Left lung (tissue), 10 donors: ENCODE data around the gene DUSP10. TPM values are rescaled to one million over a fixed set of nuclear protein-coding genes. Genes with fewer than 3 reads are reported as not detected.

Experiments
- ATAC-seq: fragments of 200-7000 bp; cut with Tn5 transposase; one replicate; pipeline ENCODE4 v1.9.1; 2020; ENCODE audit warnings: moderate library complexity
- DNase-seq, 4 donors: peaks; one replicate each; pipeline ENCODE4 v3.0.0-alpha.2; 2013 to 2020
- H3K27ac ChIP-seq, 2 donors: fragments of 200-600 bp; sonication (generic) in 1 of 2; one replicate each; pipeline versions ENCODE4 v1.5.0 to v1.8.0; 2020 to 2021
- H3K27me3 ChIP-seq, 2 donors: fragments of 200-600 bp; sonication (generic) in 1 of 2; one replicate each; pipeline versions ENCODE4 v1.5.0 to v1.8.0; 2020 to 2021
- H3K36me3 ChIP-seq, 2 donors: fragments of 200-600 bp; sonication (generic) in 1 of 2; one replicate each; pipeline versions ENCODE4 v1.5.0 to v1.8.0; 2020 to 2021
- H3K4me1 ChIP-seq, 2 donors: fragments of 200-600 bp; one replicate each; pipeline ENCODE4 v1.8.0; 2021
- H3K4me3 ChIP-seq, 2 donors: fragments of 200-600 bp; sonication (generic) in 1 of 2; one replicate each; pipeline versions ENCODE4 v1.5.0 to v1.8.0; 2020 to 2021; ENCODE audit warnings: mild to moderate bottlenecking in 1 of 2
- H3K9me3 ChIP-seq, 2 donors: fragments of 200-600 bp; sonication (generic) in 1 of 2; one replicate each; pipeline versions ENCODE4 v1.5.0 to v1.8.0; 2020 to 2021
- intact Hi-C, 2 donors: fragments of 100-400 bp; cut with DNase I; formaldehyde crosslinking; loops; one replicate each; pipeline versions ENCODE4 v1.11.2 to v1.14.2; 2022
- polyA plus RNA-seq, 6 donors: library from polyadenylated mRNA; unstranded; fragments of 120-200 nt; gene quantifications; one replicate each; pipeline ENCODE4 v1.2.1, GENCODE V29; 2013; ENCODE audit not compliant: insufficient read length in 6 of 6
- total RNA-seq, 2 donors: library from RNA; stranded (reverse); fragmentation: NEBNext Ultra II Directional; extraction: Animal tissue kit (Norgen Biotek cat#: 25700); gene quantifications; one replicate each; pipeline ENCODE4 v1.2.1, GENCODE V29; 2021
- TF ChIP-seq, protein P1 (sequence below), 2 donors: fragments of 200-600 bp; sonication (generic) in 1 of 2; IDR thresholded peaks; one replicate each; pipeline versions ENCODE4 v1.5.0 to v1.8.0; 2021; ENCODE audit warnings: antibody characterized with exemption in 2 of 2
- donor health status: DM: no; HTN: yes; CAD: no.
- donor health status: DM: no; HTN: no; CAD: no.

Gene DUSP10
- total and polyA plus RNA-seq, 8 donors: 4.6 to 14.5 (median 6.8) TPM

DNA sequence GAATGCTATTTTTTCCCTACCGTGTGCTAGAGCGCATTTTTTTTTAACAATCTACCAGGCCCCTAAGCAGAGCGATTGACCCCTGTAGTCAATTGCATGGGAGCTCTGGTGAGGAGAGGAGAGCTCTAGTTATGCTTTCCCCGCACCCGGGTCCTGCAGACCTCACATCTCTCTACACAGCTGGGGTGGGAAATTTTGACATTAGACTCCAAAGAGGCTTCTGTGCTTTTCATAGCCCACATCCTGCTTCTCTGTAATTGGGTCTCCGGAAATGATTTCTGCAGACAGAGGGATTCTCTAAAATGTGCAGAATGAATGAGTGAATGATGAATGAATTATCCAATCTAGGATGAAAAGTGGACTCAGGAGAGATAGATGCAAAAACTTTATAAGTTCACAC, 41.5 kb upstream of the DUSP10 start:
- H3K4me3 ChIP-seq: no peak overlapping the region
- no peaks in the 10 kb centered on the region for H3K27me3 ChIP-seq
- intact Hi-C loops: no loop called here
- TF ChIP-seq, protein P1, sequence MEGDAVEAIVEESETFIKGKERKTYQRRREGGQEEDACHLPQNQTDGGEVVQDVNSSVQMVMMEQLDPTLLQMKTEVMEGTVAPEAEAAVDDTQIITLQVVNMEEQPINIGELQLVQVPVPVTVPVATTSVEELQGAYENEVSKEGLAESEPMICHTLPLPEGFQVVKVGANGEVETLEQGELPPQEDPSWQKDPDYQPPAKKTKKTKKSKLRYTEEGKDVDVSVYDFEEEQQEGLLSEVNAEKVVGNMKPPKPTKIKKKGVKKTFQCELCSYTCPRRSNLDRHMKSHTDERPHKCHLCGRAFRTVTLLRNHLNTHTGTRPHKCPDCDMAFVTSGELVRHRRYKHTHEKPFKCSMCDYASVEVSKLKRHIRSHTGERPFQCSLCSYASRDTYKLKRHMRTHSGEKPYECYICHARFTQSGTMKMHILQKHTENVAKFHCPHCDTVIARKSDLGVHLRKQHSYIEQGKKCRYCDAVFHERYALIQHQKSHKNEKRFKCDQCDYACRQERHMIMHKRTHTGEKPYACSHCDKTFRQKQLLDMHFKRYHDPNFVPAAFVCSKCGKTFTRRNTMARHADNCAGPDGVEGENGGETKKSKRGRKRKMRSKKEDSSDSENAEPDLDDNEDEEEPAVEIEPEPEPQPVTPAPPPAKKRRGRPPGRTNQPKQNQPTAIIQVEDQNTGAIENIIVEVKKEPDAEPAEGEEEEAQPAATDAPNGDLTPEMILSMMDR (IDR thresholded peaks at IDR 0.05): no peak
- ATAC-seq (no peak), DNase-seq (no peak)
- H3K36me3 ChIP-seq: no peaks in the 10 kb centered on the region
- H3K27ac ChIP-seq: no peak overlapping the region
- H3K4me1 ChIP-seq: peaks cover 0 to 21% of the 10 kb centered on the region in 2 donors
- H3K9me3 ChIP-seq: no peaks in the 10 kb centered on the region

DNA sequence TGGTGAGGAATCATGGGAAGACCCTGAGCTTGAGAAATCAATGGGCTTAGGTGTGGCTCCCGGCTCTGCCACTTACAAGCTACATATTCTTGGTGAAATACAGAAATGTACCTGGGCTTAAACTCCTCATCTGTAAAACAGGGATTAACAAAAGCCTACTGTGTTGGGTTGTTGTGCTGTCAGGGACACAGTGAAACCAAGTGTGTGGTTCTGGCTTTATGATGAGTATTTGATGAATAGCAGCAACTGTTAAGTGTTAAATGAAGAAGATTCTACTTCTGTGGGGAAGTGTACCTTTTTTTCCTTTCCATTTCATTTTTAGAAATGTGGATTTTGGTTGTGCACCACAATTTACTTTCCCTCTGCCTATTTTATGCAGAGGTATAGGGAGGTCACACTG, 41.1 kb upstream of the DUSP10 start:
- DNase-seq: no peak
- intact Hi-C loops: no loop called here
- Histone ChIP-seq H3K4me3 (no peak overlapping the region), H3K27me3 (no peaks in the 10 kb centered on the region), H3K4me1 (peaks cover 0 to 26% of the 10 kb centered on the region in 2 donors), H3K27ac (no peak overlapping the region), H3K36me3 (no peaks in the 10 kb centered on the region), H3K9me3 (no peaks in the 10 kb centered on the region)
- no peak for ATAC-seq
- TF ChIP-seq, protein P1 (IDR thresholded peaks at IDR 0.05): no peak

DNA sequence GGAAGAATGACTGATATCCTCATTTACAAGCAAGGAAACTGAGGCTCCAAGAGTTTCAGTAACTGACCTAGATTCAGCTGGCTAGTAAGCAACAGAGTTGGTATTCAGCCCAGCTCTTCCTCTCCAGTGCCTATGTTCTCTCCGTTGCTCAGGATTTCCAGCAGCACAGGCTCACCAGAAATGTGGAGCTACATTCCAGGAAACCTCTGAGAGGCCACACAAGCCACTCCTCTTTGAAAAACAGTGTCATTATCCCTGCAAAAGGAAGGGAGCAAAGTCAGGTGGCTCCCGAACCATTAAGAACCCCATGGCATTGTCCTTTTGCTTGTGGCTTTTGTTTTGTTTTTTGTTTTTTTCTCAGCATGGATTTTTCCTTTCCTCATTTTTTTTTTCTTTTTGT, 40.6 kb upstream of the DUSP10 start:
- ATAC-seq (peak; percentile 69), DNase-seq (no peak)
- Histone ChIP-seq H3K4me3 (no peak overlapping the region), H3K4me1 (peaks cover 0 to 30% of the 10 kb centered on the region in 2 donors), H3K27me3 (no peaks in the 10 kb centered on the region), H3K27ac (no peak overlapping the region), H3K36me3 (no peaks in the 10 kb centered on the region), H3K9me3 (no peaks in the 10 kb centered on the region)
- TF ChIP-seq, protein P1 (IDR thresholded peaks at IDR 0.05): no peak
- intact Hi-C loops: no loop called here

DNA sequence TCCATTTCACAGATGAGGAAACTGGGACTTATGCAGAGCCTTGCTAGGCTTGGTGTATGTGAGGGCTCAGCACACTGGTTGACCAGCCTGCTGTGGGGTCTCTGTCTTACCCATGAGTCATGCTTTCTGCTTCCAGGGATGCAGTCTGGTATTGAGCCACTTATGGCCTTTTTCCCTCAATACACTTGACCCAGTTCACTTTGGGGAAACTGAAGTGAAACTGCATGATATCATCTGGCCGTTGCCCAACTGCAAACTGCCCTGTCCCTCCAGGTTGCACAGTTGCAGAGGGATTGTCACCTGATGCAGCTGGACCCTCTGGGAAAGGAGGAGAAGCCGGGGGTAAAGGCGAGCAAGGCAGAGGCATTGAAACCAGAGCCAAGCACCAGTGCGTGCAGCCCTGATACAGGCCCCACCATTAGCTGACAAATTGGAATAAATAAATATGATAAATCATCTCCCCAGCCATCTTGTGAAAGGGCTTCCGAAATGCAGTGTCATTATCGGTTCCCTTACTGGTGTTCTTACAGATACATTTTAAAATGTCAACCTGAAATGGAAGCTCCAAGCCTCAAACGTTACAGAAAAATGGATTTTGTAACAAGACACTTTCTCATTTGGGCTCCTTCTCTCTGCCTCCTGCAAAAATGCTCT, 39.3 kb upstream of the DUSP10 start:
- intact Hi-C loops: no loop called here
- TF ChIP-seq, protein P1 (IDR thresholded peaks at IDR 0.05): no peak
- no peaks in the 10 kb centered on the region for H3K27me3 ChIP-seq
- no peak overlapping the region for H3K27ac ChIP-seq
- peaks cover 0 to 36% of the 10 kb centered on the region in 2 donors for H3K4me1 ChIP-seq
- ATAC-seq: peak; percentile 36
- H3K36me3 ChIP-seq: no peaks in the 10 kb centered on the region
- peak in 1 of 4 donors; percentile 61 for DNase-seq
- H3K4me3 ChIP-seq: no peak overlapping the region
- no peaks in the 10 kb centered on the region for H3K9me3 ChIP-seq

DNA sequence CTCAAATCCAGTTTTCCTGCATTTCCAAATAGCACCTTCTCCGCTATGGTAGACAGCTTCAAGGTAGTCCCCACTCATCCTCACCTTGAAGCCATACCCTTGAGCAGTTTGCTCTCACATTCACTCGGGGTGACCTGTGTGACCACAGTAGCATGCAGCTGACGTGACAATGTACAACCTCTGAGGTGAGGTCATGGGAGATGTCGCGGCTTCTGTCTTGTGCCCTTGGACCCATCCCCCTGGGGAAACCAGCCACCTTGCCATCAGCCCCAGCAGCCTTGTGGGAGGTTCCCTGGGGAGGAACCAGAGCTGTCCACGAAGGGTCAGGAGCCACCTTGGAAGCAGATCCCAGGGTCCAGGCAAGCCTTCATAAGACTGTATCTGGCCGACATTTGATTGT, 38.3 kb upstream of the DUSP10 start:
- TF ChIP-seq, protein P1 (IDR thresholded peaks at IDR 0.05): no peak
- Histone ChIP-seq H3K27me3 (no peaks in the 10 kb centered on the region), H3K36me3 (no peaks in the 10 kb centered on the region), H3K4me3 (no peak overlapping the region), H3K4me1 (peaks cover 0 to 36% of the 10 kb centered on the region in 2 donors), H3K9me3 (no peaks in the 10 kb centered on the region), H3K27ac (no peak overlapping the region)
- intact Hi-C loops: no loop called here
- ATAC-seq: no peak
- no peak for DNase-seq
